PC-9 (cell line): ENCODE measurements around the gene SLC1A3. TPM values are rescaled to one million over a fixed set of nuclear protein-coding genes. Genes with fewer than 3 reads are reported as not detected.

Experiments used
- BruUV-seq: library from RNA; stranded (reverse); fragments of 400-500 nt; replicated peaks from 2 replicates; lab custom pipeline; 2021; lab: Mats Ljungman, UMichigan
- CTCF ChIA-PET: fragments of 300-600 bp; sonication (Branson Sonifier 250); formaldehyde crosslinking; loops from one replicate; lab custom pipeline; 2022; ENCODE audit warnings: antibody characterized with exemption; lab: Charles Lee
- POLR2A ChIA-PET: fragments of 300-600 bp; sonication (Branson Sonifier 250); formaldehyde crosslinking; loops from one replicate; lab custom pipeline; 2022; ENCODE audit warnings: antibody characterized with exemption; ENCODE audit not compliant: unreplicated experiment; lab: Charles Lee
- DNase-seq, 2 experiments: peaks; one replicate each; pipeline versions ENCODE4 v3.0.0 to v3.0.0-alpha.2; 2015 to 2022; ENCODE audit warnings: mixed read lengths in 1 of 2
- H2AFZ ChIP-seq: fragments of 200-600 bp; sonication (generic); 2 replicates; pipeline ENCODE4 v1.8.1; 2017; ENCODE audit warnings: antibody characterized with exemption
- H3F3A ChIP-seq: fragments of 200-600 bp; sonication (generic); 2 replicates; pipeline ENCODE4 v1.8.1; 2017; ENCODE audit warnings: antibody characterized with exemption, mild to moderate bottlenecking, low read depth; ENCODE audit not compliant: insufficient read depth
- H3K27ac ChIP-seq: fragments of 200-600 bp; sonication (generic); 2 replicates; pipeline ENCODE4 v1.6.1; 2016; ENCODE audit warnings: mixed run types
- H3K27me3 ChIP-seq: fragments of 200-600 bp; sonication (generic); 2 replicates; pipeline ENCODE4 v1.6.1; 2016; ENCODE audit warnings: low read depth, mixed run types; ENCODE audit not compliant: insufficient read depth
- H3K36me3 ChIP-seq: fragments of 200-600 bp; sonication (generic); 2 replicates; pipeline ENCODE4 v1.6.1; 2016; ENCODE audit warnings: low read depth, mixed run types
- H3K4me1 ChIP-seq: fragments of 200-600 bp; sonication (generic); replicated peaks from 2 replicates; pipeline ENCODE4 v1.6.1; 2016; ENCODE audit warnings: mixed run types; ENCODE audit not compliant: insufficient read depth
- H3K4me2 ChIP-seq: fragments of 200-600 bp; sonication (generic); 2 replicates; pipeline ENCODE4 v1.6.1; 2017; ENCODE audit warnings: mixed run types
- H3K4me3 ChIP-seq: fragments of 200-600 bp; sonication (generic); 2 replicates; pipeline ENCODE4 v1.6.1; 2016; ENCODE audit warnings: mixed run types
- H3K79me2 ChIP-seq: fragments of 200-600 bp; sonication (generic); 2 replicates; pipeline ENCODE4 v1.6.1; 2017; ENCODE audit warnings: low read depth, mixed run types
- H3K9me2 ChIP-seq: fragments of 200-600 bp; sonication (generic); 2 replicates; pipeline ENCODE4 v1.8.1; 2017; ENCODE audit warnings: mild to moderate bottlenecking; ENCODE audit not compliant: insufficient read depth
- H3K9me3 ChIP-seq: fragments of 200-600 bp; sonication (generic); 2 replicates; pipeline ENCODE4 v1.8.1; 2016; ENCODE audit warnings: low read depth; ENCODE audit not compliant: insufficient read depth
- H4K20me1 ChIP-seq: fragments of 200-600 bp; sonication (generic); 2 replicates; pipeline ENCODE4 v1.8.1; 2017; ENCODE audit not compliant: insufficient read depth
- EZH2 ChIP-seq: fragments of 200-600 bp; sonication (generic); IDR thresholded peaks from 2 replicates; pipeline ENCODE4 v1.8.0; 2017; ENCODE audit warnings: antibody characterized with exemption, low read depth
- intact Hi-C: fragments of 100-400 bp; cut with micrococcal nuclease; formaldehyde crosslinking; loops from one replicate; pipeline ENCODE4 v1.10.0; 2022; ENCODE audit not compliant: unreplicated experiment
- total RNA-seq: library from RNA; stranded (reverse); gene quantifications from 2 replicates; pipeline ENCODE4 v1.2.3, GENCODE V29; 2021
- TF ChIP-seq, protein P1 (sequence below): fragments of 200-600 bp; sonication (generic); conservative IDR thresholded peaks from 2 replicates; pipeline ENCODE4 v1.6.1; 2017; ENCODE audit warnings: mixed run types, antibody characterized with exemption, mild to moderate bottlenecking, moderate library complexity

SLC1A3 gene
- total RNA-seq, 1 experiment from 2014 or later, result 0.24 TPM

DNA sequence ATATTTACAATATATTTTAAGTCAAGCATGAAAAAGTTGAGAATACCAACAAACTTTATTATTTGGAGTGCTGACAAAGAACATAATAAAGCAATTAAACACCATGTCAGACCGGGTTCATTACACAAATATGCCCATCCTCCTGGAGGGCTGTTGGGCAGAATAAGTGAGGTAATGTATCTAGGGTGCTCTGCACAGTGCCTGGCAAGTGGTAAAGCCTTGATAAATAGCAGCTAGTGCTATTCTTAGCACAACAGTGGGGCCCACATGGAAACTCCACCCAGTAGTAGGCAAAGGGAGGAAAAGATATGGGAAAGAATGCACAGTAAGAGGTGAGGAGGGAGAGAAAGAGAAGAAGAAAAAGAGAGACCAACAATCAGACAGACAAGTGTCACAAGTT is 97.7 kb downstream of the SLC1A3 start:
- Histone ChIP-seq H3K27ac (no peak overlapping the region), H3K79me2 (no peaks in the 10 kb centered on the region), H4K20me1 (no peaks in the 10 kb centered on the region), H3K4me1 (no peaks in the 10 kb centered on the region), H3K4me3 (no peak overlapping the region), H3K36me3 (no peaks in the 10 kb centered on the region), H2AFZ (no peak overlapping the region), H3K4me2 (no peak overlapping the region), H3F3A (no peaks in the 10 kb centered on the region), H3K27me3 (0 out of 2 replicates have a peak, but pooled peaks cover 3% of the 10 kb centered on the region), H3K9me2 (no peaks in the 10 kb centered on the region), H3K9me3 (peaks cover 3% of the 10 kb centered on the region)
- intact Hi-C loops, result no loop called here
- ChIA-PET POLR2A (no interaction called here), CTCF (no interaction called here)
- BruUV-seq, result no TSS peak
- DNase-seq, result no peak
- TF ChIP-seq EZH2, result no peak
- TF ChIP-seq, protein P1, sequence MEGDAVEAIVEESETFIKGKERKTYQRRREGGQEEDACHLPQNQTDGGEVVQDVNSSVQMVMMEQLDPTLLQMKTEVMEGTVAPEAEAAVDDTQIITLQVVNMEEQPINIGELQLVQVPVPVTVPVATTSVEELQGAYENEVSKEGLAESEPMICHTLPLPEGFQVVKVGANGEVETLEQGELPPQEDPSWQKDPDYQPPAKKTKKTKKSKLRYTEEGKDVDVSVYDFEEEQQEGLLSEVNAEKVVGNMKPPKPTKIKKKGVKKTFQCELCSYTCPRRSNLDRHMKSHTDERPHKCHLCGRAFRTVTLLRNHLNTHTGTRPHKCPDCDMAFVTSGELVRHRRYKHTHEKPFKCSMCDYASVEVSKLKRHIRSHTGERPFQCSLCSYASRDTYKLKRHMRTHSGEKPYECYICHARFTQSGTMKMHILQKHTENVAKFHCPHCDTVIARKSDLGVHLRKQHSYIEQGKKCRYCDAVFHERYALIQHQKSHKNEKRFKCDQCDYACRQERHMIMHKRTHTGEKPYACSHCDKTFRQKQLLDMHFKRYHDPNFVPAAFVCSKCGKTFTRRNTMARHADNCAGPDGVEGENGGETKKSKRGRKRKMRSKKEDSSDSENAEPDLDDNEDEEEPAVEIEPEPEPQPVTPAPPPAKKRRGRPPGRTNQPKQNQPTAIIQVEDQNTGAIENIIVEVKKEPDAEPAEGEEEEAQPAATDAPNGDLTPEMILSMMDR, result no peak

DNA sequence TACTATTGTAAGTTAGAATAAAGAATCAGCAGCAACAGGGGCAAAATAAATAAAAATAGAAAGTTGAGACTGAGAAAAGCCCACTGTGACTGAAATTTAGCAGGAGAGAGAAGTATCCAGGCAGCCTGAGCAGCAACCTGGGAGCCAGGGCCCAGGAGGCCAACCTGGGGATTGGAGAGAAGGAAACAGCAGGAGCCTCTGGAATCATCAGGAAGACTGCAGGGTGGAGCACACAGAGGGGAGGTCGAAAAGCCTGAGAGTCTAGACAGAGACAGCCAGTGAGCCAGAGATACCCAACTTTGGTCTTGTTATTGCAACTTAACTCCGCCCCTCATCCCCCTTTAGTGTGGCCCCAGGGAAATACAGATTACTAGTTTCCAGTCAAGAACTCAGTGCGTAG is 98.6 kb downstream of the SLC1A3 start:
- Histone ChIP-seq H2AFZ (no peak overlapping the region), H3K36me3 (no peaks in the 10 kb centered on the region), H3K27me3 (0 out of 2 replicates have a peak, but pooled peaks cover 3% of the 10 kb centered on the region), H3K4me1 (no peaks in the 10 kb centered on the region), H3K9me3 (peaks cover 3% of the 10 kb centered on the region), H4K20me1 (no peaks in the 10 kb centered on the region), H3K4me3 (no peak overlapping the region), H3K9me2 (no peaks in the 10 kb centered on the region), H3K79me2 (no peaks in the 10 kb centered on the region), H3K4me2 (no peak overlapping the region), H3F3A (no peaks in the 10 kb centered on the region), H3K27ac (no peak overlapping the region)
- BruUV-seq, result no TSS peak
- ChIA-PET POLR2A (no interaction called here), CTCF (no interaction called here)
- intact Hi-C loops, result no loop called here
- no peak for DNase-seq
- TF ChIP-seq, protein P1, result no peak
- TF ChIP-seq EZH2, result no peak

DNA sequence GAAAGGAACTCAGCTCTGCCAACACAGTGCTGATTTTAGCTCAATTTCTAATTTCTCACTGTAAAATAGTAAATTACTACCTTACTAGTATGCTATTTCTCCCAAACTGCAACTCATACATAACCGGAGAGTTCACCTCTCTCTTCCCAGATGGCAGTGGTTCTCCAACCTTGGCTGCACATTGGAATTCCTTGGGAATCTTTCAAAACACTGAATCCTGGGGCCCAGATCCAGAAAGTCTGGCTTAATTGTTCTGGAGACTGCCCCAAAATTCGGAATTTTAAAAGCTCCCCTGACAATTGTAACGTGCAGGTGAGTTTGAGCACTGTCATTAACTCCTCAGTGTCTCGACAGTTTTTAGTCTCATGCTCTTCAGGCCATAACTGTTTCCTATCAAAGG is 100.3 kb downstream of the SLC1A3 start:
- no peak for TF ChIP-seq EZH2
- TF ChIP-seq, protein P1, result no peak
- no peaks in the 10 kb centered on the region for H3K79me2 ChIP-seq
- no peak overlapping the region for H2AFZ ChIP-seq
- H3K4me1 ChIP-seq, result no peaks in the 10 kb centered on the region
- H4K20me1 ChIP-seq, result no peaks in the 10 kb centered on the region
- H3F3A ChIP-seq, result no peaks in the 10 kb centered on the region
- ChIA-PET CTCF (no interaction called here), POLR2A (no interaction called here)
- no peak for DNase-seq
- no peak overlapping the region for H3K27ac ChIP-seq
- H3K4me2 ChIP-seq, result no peak overlapping the region
- BruUV-seq, result no TSS peak
- H3K9me2 ChIP-seq, result no peaks in the 10 kb centered on the region
- H3K9me3 ChIP-seq, result peaks cover 3% of the 10 kb centered on the region
- intact Hi-C loops, result no loop called here
- no peak overlapping the region for H3K4me3 ChIP-seq
- no peaks in the 10 kb centered on the region for H3K27me3 ChIP-seq
- H3K36me3 ChIP-seq, result no peaks in the 10 kb centered on the region
